HL-60 (cell line): ENCODE results near the gene RAI1.
"Not testable (repeated sequence)": the region's sequence is repeated elsewhere in the genome, so short reads cannot be mapped to it uniquely, and the experiment has no call there.

Source experiments
- DNase-seq, 2 experiments: peaks; one replicate each; pipeline ENCODE4 v3.0.0-alpha.2; 2010 to 2020; ENCODE audit warnings: low read depth in 1 of 2, low spot score in 1 of 2
- H3K27ac ChIP-seq: fragments of 250-450 bp; sonication (Bioruptor Pico); replicated peaks from 2 replicates; pipeline ENCODE4 v1.5.1; 2020; ENCODE audit warnings: mild to moderate bottlenecking, moderate library complexity
- H3K27me3 ChIP-seq: fragments of 250-450 bp; sonication (Bioruptor Pico); 2 replicates; pipeline ENCODE4 v1.5.1; 2021; ENCODE audit warnings: mild to moderate bottlenecking, moderate library complexity; ENCODE audit not compliant: insufficient read depth, poor library complexity, severe bottlenecking
- H3K4me3 ChIP-seq: replicated peaks from 2 replicates; pipeline ENCODE4 v1.5.1; 2011; ENCODE audit warnings: mild to moderate bottlenecking, control low read depth, low read length; ENCODE audit not compliant: insufficient read depth
- CTCF ChIP-seq: IDR thresholded peaks from one replicate; pipeline ENCODE4 v1.5.1; 2011; ENCODE audit warnings: low read length, control low read depth, inconsistent platforms; ENCODE audit not compliant: insufficient read depth
- GABPA ChIP-seq: IDR thresholded peaks from 2 replicates; pipeline ENCODE4 v1.6.1; 2012; ENCODE audit warnings: low read depth
- POLR2AphosphoS5 ChIP-seq: IDR thresholded peaks from 2 replicates; pipeline ENCODE4 v1.6.1; 2012; ENCODE audit warnings: low read depth
- REST ChIP-seq: IDR thresholded peaks from 2 replicates; pipeline ENCODE4 v1.6.1; 2012; ENCODE audit warnings: low read depth; ENCODE audit not compliant: insufficient replicate concordance
- SPI1 ChIP-seq: IDR thresholded peaks from 2 replicates; pipeline ENCODE4 v1.6.1; 2012; ENCODE audit warnings: low read depth, mild to moderate bottlenecking, borderline replicate concordance

Gene RAI1

GRCh38 chr17:17636272-17636885, 44.9 kb upstream of the RAI1 start:
- Histone ChIP-seq H3K4me3 (no peak overlapping the region), H3K27ac (peak overlapping the region; percentile 43), H3K27me3 (no peaks in the 10 kb centered on the region)
- no peak for DNase-seq
- no peak for TF ChIP-seq POLR2AphosphoS5
- TF ChIP-seq GABPA = no peak
- no peak for TF ChIP-seq SPI1
- no peak for TF ChIP-seq CTCF
- TF ChIP-seq REST = no peak

- Histone ChIP-seq H3K4me3 (no peak overlapping the region), H3K27ac (no peak overlapping the region), H3K27me3 (no peaks in the 10 kb centered on the region)
- TF ChIP-seq REST (no peak), GABPA (no peak), SPI1 (no peak), CTCF (no peak), POLR2AphosphoS5 (no peak)
- DNase-seq = no peak
Measured at GRCh38 chr17:17638467-17638866, 42.8 kb upstream of the RAI1 start.

- not testable (repeated sequence) for H3K27me3 ChIP-seq, H3K27ac ChIP-seq, H3K4me3 ChIP-seq
- peak in 1 of 2 experiments; percentile 83 for DNase-seq
Measured at GRCh38 chr17:17639661-17640270, 41.5 kb upstream of the RAI1 start.

GRCh38 chr17:17641621-17642409, 39.4 kb upstream of the RAI1 start:
- Histone ChIP-seq H3K4me3 (no peak overlapping the region), H3K27me3 (no peaks in the 10 kb centered on the region), H3K27ac (no peak overlapping the region)
- DNase-seq = peak; percentile 35 to 69
- no peak for TF ChIP-seq GABPA
- no peak for TF ChIP-seq POLR2AphosphoS5
- no peak for TF ChIP-seq REST
- no peak for TF ChIP-seq SPI1
- peak; percentile 59 for TF ChIP-seq CTCF

GRCh38 chr17:17645148-17645547, 36.1 kb upstream of the RAI1 start:
- not testable (repeated sequence) for DNase-seq, H3K4me3 ChIP-seq, H3K27me3 ChIP-seq, H3K27ac ChIP-seq
